Skeletal muscle satellite cell (primary cell): ENCODE results near the gene MSMB. TPM values are rescaled to one million over a fixed set of nuclear protein-coding genes. Genes with fewer than 3 reads are reported as not detected.
"Not testable (repeated sequence)": the region's sequence is repeated elsewhere in the genome, so short reads cannot be mapped to it uniquely, and the experiment has no call there.

ENCODE experiments used
- H3K27me3 ChIP-seq: 2 replicates; pipeline ENCODE4 v1.7.0; 2013; ENCODE audit warnings: low read length; ENCODE audit not compliant: control insufficient read depth, insufficient read depth
- H3K36me3 ChIP-seq: 2 replicates; pipeline ENCODE4 v1.7.0; 2013; ENCODE audit warnings: mild to moderate bottlenecking, control low read depth, low read length; ENCODE audit not compliant: insufficient read depth
- H3K4me1 ChIP-seq: 2 replicates; pipeline ENCODE4 v1.7.0; 2013; ENCODE audit warnings: low read length; ENCODE audit not compliant: control insufficient read depth, insufficient read depth
- H3K4me2 ChIP-seq: 2 replicates; pipeline ENCODE4 v1.7.0; 2013; ENCODE audit warnings: mild to moderate bottlenecking, low read length
- H3K4me3 ChIP-seq: 2 replicates; pipeline ENCODE4 v1.7.0; 2013; ENCODE audit warnings: low read length
- H3K9ac ChIP-seq: 2 replicates; pipeline ENCODE4 v1.7.0; 2013; ENCODE audit warnings: mild to moderate bottlenecking, low read depth, low read length, moderate library complexity
- H3K9me3 ChIP-seq: replicated peaks from 2 replicates; pipeline ENCODE4 v1.7.0; 2013; ENCODE audit warnings: mild to moderate bottlenecking, control low read depth, low read length
- total RNA-seq: library from RNA; depleted of rRNA; stranded (reverse); fragments of >200 nt; gene quantifications from 2 replicates; pipeline ENCODE4 v1.2.3, GENCODE V29; 2012; rRNA removed

MSMB gene
- not detected in 2 replicates for total RNA-seq

GRCh38 chr10:46046261-46046660 lies at the start of gene MSMB:
Gene MSMB, minus strand, starts transcription at chr10:46046269. Its CDS starts 32 bp downstream, at chr10:46046237.
- Histone ChIP-seq H3K4me2 (no peak within 1 kb of the TSS), H3K4me1 (no peaks in the 10 kb centered on the region), H3K9ac (no peak within 1 kb of the TSS), H3K9me3 (no peaks in the 10 kb centered on the region), H3K27me3 (peaks cover 38% of the 10 kb centered on the region), H3K36me3 (no peaks in the 10 kb centered on the region), H3K4me3 (no peak within 1 kb of the TSS)

- H3K4me3 ChIP-seq, result no peak overlapping the region
- no peak overlapping the region for H3K4me2 ChIP-seq
- H3K36me3 ChIP-seq, result no peaks in the 10 kb centered on the region
- H3K9ac ChIP-seq, result no peak overlapping the region
- H3K9me3 ChIP-seq, result no peaks in the 10 kb centered on the region
- H3K4me1 ChIP-seq, result no peaks in the 10 kb centered on the region
- no peaks in the 10 kb centered on the region for H3K27me3 ChIP-seq
These were observed 49.1 kb upstream of the MSMB start for GRCh38 chr10:46094931-46095750.

GRCh38 chr10:46094197-46094500 lies 48.1 kb upstream of the MSMB start:
- no peaks in the 10 kb centered on the region for H3K4me1 ChIP-seq
- H3K4me3 ChIP-seq, result no peak overlapping the region

GRCh38 chr10:46093316-46094196 lies 47.5 kb upstream of the MSMB start:
- not testable (repeated sequence) for H3K36me3 ChIP-seq, H3K4me2 ChIP-seq, H3K27me3 ChIP-seq, H3K4me1 ChIP-seq, H3K9me3 ChIP-seq, H3K4me3 ChIP-seq, H3K9ac ChIP-seq

More at GRCh38 chr10:46094197-46094500, 48.1 kb upstream of the MSMB start:
- no peak overlapping the region for H3K4me2 ChIP-seq
- H3K9me3 ChIP-seq, result no peaks in the 10 kb centered on the region
- no peaks in the 10 kb centered on the region for H3K36me3 ChIP-seq
- H3K27me3 ChIP-seq, result no peaks in the 10 kb centered on the region
- H3K9ac ChIP-seq, result no peak overlapping the region

GRCh38 chr10:46092524-46093081 lies 46.5 kb upstream of the MSMB start:
- Histone ChIP-seq H3K36me3 (no peaks in the 10 kb centered on the region), H3K4me2 (no peak overlapping the region), H3K9ac (no peak overlapping the region), H3K4me1 (no peaks in the 10 kb centered on the region), H3K4me3 (no peak overlapping the region), H3K27me3 (no peaks in the 10 kb centered on the region), H3K9me3 (no peaks in the 10 kb centered on the region)

DNA sequence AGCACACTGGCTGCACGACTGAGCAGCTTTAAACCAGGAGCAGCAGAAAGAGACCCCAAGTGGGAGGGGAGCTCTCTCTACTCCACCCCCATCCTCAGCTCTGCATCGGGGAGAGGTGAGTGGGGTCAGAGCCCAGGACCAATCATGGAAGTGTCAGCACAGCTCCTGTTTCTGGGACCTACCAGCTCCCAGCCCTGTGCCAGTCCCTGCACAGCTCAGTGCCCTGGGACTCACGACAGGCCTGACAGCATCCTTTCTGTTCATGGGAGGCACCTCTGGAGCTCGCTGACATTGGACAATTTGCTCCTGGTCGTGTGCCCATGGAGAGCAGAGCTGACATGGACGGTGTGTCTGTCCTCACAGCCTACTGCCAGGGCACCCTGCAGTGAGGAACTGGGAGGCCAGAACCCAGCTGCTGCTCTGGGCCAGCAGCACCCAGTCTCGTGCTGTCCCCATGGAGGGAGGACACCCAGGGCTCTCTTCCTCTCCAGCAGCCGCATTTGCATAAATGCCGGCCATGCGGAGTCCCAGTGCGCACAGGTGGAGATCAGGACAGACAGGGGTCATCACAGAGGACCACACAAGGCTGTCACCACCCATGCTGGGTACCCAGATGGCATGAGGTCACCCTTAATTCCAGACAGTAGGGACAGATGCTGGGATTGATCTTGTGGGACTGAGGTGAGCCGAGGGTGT lies 45.9 kb upstream of the MSMB start:
- no peak overlapping the region for H3K4me2 ChIP-seq
- H3K4me1 ChIP-seq, result no peaks in the 10 kb centered on the region
- no peak overlapping the region for H3K4me3 ChIP-seq
- no peak overlapping the region for H3K9ac ChIP-seq
- no peaks in the 10 kb centered on the region for H3K36me3 ChIP-seq
- H3K9me3 ChIP-seq, result no peaks in the 10 kb centered on the region
- H3K27me3 ChIP-seq, result no peaks in the 10 kb centered on the region

GRCh38 chr10:46091080-46091827 lies 45.2 kb upstream of the MSMB start:
- no peak overlapping the region for H3K9ac ChIP-seq
- H3K27me3 ChIP-seq, result no peaks in the 10 kb centered on the region
- no peak overlapping the region for H3K4me2 ChIP-seq
- no peak overlapping the region for H3K4me3 ChIP-seq
- H3K9me3 ChIP-seq, result no peaks in the 10 kb centered on the region
- no peaks in the 10 kb centered on the region for H3K4me1 ChIP-seq
- H3K36me3 ChIP-seq, result no peaks in the 10 kb centered on the region

DNA sequence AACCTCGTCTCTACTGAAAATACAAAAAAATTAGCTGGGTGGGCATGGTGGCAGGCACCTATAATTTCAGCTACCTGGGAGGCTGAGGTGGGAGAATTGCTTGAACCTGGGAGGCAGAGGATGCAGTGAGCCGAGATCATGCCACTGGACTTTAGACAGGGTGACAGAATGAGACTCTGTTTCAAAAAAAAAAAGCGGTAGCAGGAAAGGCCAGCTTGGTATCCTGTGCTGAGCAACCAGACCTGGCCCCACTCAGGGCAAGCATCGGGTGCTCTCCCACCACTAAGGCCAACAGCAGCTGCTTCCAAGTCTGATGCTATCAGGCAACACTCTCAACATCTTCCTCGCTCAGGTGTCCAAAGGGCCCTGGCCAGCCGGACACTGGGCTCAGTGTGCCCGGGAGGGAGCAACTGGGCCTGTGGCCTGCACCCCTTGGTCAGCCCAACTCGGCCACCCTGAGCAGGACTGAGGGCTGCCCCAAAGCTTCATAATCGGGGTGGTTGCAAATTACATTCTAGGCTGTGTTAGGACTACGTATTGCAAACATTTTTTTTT lies 44.3 kb upstream of the MSMB start:
- Histone ChIP-seq H3K9me3 (no peaks in the 10 kb centered on the region), H3K4me1 (no peaks in the 10 kb centered on the region), H3K27me3 (no peaks in the 10 kb centered on the region), H3K9ac (no peak overlapping the region), H3K36me3 (no peaks in the 10 kb centered on the region), H3K4me3 (no peak overlapping the region), H3K4me2 (no peak overlapping the region)

DNA sequence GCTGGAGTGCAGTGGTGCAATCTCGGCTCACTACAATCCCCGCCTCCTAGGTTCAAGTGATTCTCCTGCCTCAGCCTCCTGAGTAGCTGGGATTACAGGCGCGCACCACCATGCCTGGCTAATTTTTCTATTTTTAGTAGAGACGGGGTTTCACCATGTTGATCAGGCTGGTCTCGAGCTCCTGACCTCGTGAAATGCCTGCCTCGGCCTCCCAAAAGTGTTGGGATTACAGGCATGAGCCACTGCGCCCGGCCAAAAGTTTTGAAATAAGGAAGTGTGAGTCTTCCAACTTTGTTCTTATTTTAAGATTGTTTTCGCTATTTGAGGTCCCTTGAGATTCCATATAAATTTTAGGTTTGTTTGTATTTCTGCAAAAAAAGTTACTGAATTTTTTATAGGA lies 41.3 kb upstream of the MSMB start:
- not testable (repeated sequence) for H3K4me2 ChIP-seq, H3K9me3 ChIP-seq, H3K36me3 ChIP-seq, H3K9ac ChIP-seq, H3K4me3 ChIP-seq, H3K4me1 ChIP-seq, H3K27me3 ChIP-seq

GRCh38 chr10:46084321-46085165 lies 38.5 kb upstream of the MSMB start:
- H3K36me3 ChIP-seq, result no peaks in the 10 kb centered on the region
- H3K4me2 ChIP-seq, result no peak overlapping the region
- no peak overlapping the region for H3K9ac ChIP-seq
- H3K27me3 ChIP-seq, result peaks cover 4% of the 10 kb centered on the region
- H3K9me3 ChIP-seq, result no peaks in the 10 kb centered on the region
- no peak overlapping the region for H3K4me3 ChIP-seq
- no peaks in the 10 kb centered on the region for H3K4me1 ChIP-seq
